ENCODE measurements around the gene ANKRD23.

Gene ANKRD23

DNA sequence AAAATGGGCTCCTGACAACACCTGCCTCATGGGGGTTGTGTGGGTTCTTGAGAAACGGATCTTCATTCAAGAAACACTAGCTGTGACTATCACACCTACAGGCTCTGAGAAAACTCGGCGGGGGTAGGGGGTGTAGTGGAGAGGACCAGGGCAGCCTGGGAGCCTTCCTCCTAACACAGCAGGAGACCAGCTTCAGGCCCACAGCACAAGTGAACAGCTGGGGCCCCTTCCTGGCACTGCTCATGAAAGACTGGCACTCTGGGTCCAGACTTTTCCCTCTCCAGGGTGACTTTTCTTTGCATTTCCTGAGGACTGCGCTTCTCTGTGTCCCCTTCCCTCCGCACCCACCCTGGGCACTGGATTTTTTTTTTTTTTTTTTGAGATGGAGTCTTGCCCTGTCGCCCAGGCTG lies 33.2 kb upstream of the ANKRD23 start:
- no peak for DNase-seq (ENCODE audit: low read depth)

DNA sequence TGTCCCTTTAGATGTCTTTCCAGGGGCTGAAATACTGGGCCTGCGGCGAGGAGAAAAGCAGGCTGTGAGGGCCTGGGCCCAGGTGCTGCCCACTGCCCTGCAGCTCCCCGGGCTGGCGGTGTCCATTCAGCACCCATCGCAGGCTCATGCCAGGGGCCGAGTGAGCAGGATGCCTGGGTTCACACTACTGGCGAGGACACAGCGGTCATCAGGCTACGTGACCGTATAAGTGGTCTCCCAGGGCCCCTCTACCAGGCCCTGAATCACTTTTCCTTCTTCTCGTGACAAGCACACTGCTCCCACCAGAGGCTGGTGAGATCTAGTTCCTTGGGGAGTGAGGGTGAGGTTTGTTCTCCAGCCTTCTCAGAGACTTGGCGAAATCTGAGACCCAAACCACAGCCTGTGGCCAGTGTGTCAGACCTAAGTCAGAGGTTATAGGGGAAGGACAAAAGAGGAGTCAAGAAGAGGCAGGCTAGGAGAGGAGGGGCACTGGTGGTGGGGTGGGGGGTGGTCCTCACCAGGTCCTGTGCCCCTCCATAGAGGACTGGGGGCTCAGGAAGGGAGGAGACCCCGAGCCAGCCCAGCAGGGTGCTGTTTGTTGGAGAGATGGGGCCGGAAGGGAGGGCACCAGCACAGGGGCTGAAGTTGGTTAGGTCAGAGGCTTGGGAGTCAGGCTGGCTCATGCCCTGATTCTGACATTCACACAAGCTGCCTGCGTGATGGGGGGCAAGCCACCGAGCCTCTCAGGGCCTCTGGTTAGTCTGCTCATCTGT lies 32.6 kb upstream of the ANKRD23 start:
- DNase-seq (ENCODE audit: low read depth): no peak

DNA sequence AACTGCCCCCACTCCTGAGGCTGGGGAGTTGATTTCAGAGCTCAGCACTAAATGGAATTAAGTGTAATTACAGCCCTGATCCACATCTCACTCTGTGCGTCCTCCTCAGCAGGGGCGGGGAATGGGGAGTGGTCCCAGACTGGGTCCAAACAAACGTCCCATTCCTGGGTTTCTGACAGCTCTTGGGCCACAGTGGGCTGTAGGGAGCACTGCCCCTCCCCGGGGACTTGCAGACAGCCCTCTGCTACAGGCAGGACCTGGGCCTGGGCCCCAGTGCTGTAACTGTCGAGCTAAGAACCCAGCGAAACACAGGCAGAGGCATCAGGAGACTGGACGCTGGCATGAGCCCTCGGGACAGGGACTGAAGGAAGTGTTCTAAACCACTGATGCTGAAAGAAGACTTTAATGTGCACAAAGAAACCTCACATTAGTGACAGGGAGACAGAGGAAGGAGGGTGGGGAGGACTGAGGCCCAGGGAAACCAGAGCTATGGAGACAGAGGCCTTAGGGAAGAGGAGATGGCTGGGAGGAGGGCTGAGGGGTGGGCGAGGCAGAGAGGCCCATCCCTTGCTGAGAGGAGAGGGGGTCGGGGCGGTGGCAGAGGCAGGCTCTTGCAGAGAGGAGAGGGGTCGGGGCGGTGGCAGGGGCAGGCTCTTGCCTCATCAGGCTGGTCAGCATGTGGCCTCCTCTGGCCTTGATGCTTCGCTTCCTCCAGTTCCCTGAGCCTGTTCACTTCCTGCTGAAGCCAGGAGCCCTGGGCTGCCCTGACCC lies 31.9 kb upstream of the ANKRD23 start:
- no peak for DNase-seq (ENCODE audit: low read depth)

DNA sequence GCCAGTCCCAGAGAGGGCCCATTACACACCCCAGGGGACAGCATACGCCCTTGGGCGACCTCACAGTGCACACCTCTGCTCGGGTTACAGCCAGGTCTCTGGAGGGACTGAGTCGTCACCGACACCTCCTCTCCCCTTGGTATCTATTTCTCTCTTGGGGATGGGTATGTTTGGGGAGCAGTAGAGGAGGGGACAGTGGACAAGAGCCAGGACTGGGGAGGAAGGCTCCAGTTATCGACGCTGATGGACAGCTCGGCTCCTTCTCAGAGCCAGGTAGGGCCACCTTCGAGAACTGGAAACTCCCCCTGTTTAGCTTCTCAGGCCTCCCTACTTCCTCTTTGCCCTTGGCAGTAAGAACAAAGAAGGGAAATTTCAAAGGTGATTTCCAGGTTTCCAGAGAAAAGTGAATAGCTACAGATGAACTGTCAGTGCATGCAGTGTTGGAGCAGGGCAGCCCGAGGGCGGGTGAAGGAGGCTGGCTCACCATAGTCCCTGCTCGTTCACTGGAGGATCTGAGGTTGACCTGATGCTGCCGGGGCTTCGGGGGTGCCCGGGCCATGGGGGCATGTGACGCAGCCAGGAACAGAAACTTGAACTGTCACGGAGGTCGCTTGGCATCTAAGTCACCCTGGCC lies 30.5 kb upstream of the ANKRD23 start:
- no peak for DNase-seq (ENCODE audit: low read depth)

DNA sequence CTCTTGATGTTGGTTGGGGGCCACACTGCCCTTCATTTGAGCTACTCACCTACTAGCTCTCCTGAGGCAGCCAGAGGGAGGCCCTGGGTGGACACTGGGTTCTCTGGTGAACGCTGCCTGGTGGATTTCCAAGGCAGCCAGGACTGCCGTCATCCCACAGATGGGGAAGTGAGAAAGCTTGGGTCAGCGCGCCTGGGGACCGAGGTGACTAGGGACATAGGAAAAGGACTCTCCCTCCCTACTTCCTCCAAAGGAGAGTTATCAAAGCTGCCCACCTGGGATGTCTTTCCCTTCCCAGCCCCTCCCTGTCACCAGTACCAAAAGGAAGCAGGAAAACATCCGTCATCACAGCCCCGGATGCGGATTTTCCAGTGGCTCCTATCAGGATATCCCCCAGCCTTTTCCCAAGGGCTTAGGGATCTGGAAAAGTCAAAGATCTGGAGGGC lies 29.9 kb upstream of the ANKRD23 start:
- no peak for DNase-seq (ENCODE audit: low read depth)

DNA sequence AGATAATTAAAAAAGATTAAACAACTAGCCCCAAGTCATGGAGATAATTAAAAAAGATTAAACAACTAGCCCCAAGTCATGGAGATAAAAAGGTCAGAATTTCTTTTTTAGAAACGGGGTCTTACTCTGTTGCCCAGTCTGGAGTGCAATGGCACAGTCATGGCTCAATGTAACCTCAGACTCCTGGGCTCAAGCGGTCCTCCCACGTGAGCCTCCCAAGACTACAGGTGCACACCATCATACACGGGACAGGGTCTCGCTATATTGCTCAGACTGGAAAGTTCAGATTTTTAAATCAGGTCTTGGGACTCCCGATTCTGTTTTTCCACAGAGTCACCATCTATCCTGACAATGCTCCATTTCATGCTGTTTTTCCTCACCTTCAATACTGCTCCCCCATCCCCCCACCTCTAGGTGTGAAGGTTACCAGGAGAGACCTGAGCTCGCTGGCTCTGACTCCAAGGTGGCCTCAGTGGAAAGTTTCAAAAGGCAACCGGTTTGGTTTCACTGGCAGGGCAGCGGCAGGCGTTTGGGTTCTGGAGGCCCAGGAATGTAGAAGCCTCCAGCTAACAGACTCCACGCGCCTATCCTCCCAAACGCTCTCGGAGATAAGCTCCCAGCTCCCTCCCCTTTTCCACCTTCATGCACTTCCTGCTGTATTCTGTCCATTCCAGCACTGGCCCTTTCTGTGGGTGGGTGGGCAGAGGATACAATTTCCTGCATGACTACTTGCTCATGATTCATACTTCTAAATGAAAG lies 28.9 kb upstream of the ANKRD23 start:
- no peak for DNase-seq (ENCODE audit: low read depth)

GRCh38 chr2:96870626-96871255 lies 26.9 kb upstream of the ANKRD23 start:
- peak; percentile 54 for DNase-seq (ENCODE audit: low read depth)

DNA sequence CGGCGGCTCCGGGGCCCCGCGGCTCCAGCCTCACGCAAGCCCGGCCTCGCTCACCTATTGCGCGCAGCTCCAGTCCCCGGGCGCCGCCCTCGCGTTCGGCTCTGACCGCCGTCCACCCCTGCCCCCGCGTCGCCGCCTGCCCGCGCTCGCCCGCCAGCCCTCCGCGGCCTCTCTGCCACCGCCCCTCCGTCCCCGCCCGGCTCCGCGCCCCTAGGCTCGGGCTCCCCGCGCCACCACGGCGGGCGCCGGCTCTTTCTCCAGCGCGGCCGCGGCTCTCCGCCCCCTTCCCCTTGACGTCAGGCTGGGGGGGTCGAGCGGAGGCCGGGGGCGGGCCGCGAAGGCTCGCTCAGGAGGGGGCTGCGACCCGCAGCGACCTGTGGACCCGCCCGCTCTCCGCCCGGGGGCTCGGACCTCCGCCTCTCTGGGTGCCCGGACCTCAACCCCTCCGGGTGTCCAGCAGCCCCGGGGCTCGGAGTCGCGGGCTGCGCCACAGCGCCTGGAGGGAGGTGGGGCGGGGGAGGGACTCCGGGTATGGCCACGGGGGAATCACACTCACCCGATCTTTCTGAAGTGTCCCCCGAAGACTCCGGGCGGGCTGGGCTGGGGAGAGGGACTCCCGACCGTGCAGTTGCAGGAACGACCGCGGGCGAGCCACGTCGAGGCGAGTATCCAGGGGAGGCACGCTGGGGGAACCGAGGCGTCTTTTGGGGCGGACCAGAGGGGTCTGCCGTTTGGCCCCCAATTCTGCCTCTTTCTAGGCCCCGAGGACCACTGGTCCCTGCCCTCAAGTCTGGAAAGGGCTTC lies 26.2 kb upstream of the ANKRD23 start, which contains the start of gene SEMA4C:
Gene SEMA4C (minus strand): TSS at position 259 of the 804 bp plus-strand sequence. CDS start 2,194 bp downstream, outside the sequence.
- peak; percentile 48 for DNase-seq (ENCODE audit: low read depth)

DNA sequence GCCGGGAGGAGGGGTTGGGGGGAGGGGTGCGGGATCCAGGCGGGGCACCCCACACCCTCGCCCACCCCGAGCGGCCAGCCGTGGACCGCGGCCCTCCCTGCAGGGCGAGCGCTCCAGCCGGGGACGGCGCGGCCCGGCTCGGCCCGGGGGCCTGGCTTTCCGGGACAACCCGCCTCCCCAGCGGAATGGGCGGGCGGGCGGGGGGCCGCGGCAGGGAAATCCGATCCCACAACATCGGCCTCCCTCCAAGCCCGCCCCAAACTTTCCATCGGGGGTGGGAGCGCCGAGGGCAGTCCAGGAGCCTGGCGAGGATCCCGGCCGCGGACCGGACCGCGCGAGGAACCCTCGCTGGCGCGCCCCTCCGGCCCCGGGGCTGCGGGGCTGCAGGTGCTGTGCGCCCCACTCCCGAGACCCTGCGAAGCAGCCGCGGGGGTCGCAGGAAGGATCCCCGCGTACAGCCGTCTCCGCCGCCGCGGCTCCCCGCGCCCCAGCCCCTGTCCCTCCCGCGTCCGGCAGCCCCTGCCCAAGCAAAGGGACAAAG lies 25.5 kb upstream of the ANKRD23 start:
- no peak for DNase-seq (ENCODE audit: low read depth)

GRCh38 chr2:96868555-96869280 lies 24.9 kb upstream of the ANKRD23 start:
- peak; percentile 44 for DNase-seq (ENCODE audit: low read depth)

DNA sequence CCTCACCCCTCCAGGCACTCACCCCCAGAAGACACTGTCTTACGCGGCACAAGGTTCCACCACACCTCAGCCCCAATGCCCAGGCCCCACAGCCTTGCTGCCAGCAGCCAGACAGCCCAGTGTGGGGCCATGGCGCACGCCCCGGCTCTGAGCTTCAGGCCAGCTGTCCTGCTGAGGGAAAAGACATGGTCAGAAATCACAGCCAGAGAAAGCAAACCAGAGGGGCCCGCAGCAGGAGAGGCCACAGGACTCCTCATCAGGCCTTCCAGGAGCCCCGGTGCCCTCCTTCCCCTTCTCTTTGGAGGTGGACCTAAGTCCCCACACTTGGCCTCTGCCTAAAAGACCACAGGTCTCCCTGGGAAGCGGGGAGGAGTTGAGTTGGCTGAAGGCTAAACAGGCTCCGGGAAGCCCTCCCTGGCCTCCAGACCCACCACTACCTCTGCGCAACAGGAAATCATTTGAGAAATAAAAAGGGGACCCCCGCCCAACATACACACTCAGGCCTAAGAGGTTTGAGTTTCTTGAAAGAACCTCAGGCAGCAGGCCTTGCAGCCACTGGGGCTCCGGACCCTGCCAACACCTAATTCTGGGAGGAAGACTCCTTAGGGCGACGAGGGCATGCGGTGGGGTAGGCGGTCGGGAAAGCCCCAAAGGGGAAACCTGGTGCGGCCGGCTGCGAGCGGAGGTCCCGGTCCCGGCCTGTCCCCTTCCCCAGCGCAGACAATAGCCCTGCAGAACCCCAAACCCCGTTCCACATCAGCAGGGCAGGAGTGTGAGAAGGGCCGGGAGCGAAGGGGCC lies 24.1 kb upstream of the ANKRD23 start:
- no peak for DNase-seq (ENCODE audit: low read depth)

DNA sequence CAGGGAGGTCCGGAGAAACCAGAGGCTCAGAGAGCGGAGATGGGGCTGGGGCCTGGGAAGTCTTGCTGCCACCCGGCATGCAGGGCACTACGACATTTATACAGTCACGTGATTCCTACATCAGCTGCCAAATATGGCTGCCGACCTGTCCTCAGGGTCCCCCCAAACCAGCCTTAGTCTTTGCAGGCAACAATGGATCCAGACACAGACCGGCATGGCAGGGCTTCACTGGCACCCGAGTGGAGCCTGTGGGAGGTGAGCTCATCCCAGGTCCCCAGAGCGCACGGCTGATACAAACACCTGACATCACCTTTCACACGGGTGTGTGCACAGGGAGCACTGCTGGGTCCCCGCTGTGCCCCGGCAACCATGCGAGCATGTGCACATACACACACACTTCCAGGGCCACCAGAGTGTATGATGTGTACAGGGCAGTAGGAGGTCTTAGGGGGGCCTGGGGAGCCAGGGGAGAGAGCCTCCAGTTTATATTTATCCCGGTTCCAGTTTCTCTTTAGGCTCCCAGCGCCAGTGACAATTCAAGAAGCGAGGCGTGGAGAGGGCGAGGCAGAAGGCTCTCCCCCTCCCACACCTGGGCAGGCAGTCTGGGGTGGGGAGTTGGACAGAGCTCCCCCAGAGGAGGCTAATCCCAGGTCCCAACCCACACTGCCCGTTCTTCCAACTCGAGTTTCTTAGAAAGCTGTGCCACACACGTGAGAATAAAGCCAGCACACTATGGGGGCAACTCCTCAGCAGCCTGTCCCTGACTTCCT lies 23.4 kb upstream of the ANKRD23 start:
- DNase-seq (ENCODE audit: low read depth): no peak

- no peak for DNase-seq (ENCODE audit: low read depth)
These were observed 22.8 kb upstream of the ANKRD23 start for GRCh38 chr2:96866586-96866985.

GRCh38 chr2:96866149-96866548 lies 22.3 kb upstream of the ANKRD23 start:
- no peak for DNase-seq (ENCODE audit: low read depth)

- no peak for DNase-seq (ENCODE audit: low read depth)
These were observed 21.8 kb upstream of the ANKRD23 start for GRCh38 chr2:96865654-96866053.

DNA sequence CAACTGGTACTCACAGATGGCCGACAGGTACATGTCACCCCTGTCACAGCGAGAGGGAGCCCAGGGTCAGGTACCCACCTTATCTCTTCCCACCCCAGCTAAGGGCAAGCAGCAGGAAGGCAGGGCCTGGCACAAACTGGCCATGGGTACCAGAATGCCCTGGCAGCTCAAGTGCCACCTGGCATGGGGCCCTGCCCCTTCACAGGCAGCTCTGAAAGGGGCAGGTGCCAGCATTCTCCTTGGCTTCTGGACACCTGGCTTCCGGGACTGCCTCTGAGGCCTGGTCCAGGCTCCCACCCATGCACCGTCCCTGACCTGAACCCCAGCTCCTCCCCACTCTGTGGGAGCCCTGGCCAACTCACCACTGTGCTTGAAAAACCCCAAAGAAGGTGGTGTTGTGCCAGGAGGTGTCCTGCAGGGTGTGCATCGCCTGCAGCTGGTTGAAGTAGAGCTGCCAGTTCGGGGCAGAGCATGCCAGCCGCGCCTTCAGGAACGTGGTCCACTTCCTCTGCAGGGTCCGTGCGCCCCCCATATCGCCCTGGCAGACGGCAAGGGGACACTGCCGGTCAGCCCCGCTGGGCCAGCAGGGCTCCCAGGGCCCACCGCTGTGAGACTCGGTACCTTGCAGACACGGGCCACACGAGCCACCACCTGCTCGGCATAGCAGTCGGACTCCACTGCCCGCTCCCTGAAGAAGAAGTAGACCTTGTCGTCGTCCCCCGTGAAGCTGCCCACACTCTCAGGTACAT lies 20.7 kb upstream of the ANKRD23 start:
- DNase-seq (ENCODE audit: low read depth): no peak

GRCh38 chr2:96863575-96864342 lies 19.9 kb upstream of the ANKRD23 start:
- DNase-seq (ENCODE audit: low read depth): no peak
